KOPT-K1 (cell line): ENCODE results near the gene SELENOW.
"Not testable (repeated sequence)": the region's sequence is repeated elsewhere in the genome, so short reads cannot be mapped to it uniquely, and the experiment has no call there.

ENCODE experiments used
- H3K27ac ChIP-seq: fragments of 200-600 bp; sonication (generic); 2 replicates; pipeline ENCODE4 v1.5.1; 2016; ENCODE audit warnings: antibody characterized with exemption, mild to moderate bottlenecking, low read depth, low read length; ENCODE audit not compliant: poor library complexity, severe bottlenecking
- H3K36me3 ChIP-seq: fragments of 200-600 bp; sonication (generic); 2 replicates; pipeline ENCODE4 v1.5.1; 2017; ENCODE audit warnings: antibody characterized with exemption, mild to moderate bottlenecking, low read length, moderate library complexity; ENCODE audit not compliant: insufficient read depth
- H3K9me3 ChIP-seq: fragments of 200-600 bp; sonication (generic); 2 replicates; pipeline ENCODE4 v1.5.1; 2017; ENCODE audit warnings: antibody characterized with exemption, low read length, mild to moderate bottlenecking; ENCODE audit not compliant: insufficient read depth, poor library complexity, severe bottlenecking

SELENOW gene

GRCh38 chr19:47778049-47778953 lies at the start of gene SELENOW:
Gene SELENOW (plus strand): TSS chr19:47778703. CDS start chr19:47778786, 83 bp downstream.
- Histone ChIP-seq H3K36me3 (peaks cover 32% of the 10 kb centered on the region), H3K27ac (peak within 1 kb of the TSS; percentile 91), H3K9me3 (no peaks in the 10 kb centered on the region)

DNA sequence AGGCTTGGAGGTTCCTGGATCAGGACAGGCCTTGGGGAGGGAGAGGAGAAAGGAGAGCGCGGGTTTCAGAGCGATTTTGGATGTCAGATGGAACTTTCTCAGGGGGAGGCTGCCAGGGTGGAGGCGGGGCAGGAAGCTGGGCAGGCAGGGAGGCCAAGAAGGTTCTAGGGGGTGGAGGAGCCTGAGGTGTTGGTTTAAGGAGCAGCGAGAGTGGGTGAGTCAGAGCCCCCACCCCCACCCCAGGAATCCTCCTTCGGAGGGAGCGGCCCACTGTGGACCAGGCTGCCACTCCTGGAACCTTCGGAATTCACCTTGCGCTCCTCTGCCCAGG lies 49.1 kb upstream of the SELENOW start:
- Histone ChIP-seq H3K9me3 (no peaks in the 10 kb centered on the region), H3K27ac (peak overlapping the region; percentile 79), H3K36me3 (no peaks in the 10 kb centered on the region)

DNA sequence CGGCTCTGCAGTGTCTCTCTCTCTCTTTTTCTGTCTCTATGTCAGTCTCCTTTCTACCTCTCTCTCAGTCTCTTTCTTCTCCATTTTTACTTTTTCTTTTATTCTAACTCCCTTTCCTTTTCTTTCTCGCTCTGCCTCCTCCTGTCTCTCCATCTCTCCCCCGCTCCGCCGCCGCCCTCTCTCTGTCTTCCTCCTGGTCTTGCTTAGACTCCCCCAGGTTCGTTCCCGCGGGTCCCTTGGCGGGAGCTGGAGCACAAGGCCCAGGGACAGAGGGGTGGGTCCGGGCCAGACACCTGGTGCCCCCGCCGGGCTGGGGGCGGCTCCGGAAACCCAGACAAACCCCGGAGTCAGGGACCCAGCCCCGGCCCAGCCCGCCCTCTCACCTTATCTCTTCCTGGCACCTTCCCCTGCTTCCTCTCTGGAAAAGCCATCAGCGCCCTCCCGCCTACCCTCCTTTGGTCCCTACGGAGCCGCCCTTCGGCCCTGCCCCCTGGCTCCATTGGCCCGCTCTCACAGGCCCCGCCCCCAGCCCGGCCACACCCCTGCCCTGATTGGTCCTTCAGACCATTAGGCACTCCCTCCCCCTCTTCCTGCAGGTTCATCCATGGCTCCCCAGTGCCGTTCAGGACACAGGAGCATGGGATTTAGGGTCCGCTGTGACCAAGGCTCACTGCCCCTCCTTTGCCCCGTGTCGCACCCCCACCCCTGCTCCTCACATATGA lies 48.5 kb upstream of the SELENOW start:
- no peaks in the 10 kb centered on the region for H3K36me3 ChIP-seq
- no peaks in the 10 kb centered on the region for H3K9me3 ChIP-seq
- H3K27ac ChIP-seq: peak overlapping the region; percentile 79

DNA sequence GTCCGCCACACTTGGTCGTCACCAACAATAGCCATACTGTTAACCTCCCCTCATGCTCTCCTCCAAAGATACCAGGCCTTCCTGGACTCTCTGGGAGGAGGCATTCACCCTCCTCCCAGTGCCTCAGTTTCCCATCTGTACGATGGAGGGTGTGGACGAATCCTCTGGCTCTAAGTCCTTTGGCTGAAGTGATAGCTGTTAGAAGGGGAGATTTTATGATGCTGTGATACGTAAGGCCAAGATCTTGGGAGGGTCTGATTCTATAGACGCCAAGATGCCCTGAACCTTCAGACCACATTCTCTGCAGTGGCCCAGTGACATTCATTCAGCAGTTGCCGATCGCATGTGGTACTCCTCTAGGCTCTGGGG lies 48.0 kb upstream of the SELENOW start:
- Histone ChIP-seq H3K9me3 (no peaks in the 10 kb centered on the region), H3K36me3 (no peaks in the 10 kb centered on the region), H3K27ac (peak overlapping the region; percentile 79)

DNA sequence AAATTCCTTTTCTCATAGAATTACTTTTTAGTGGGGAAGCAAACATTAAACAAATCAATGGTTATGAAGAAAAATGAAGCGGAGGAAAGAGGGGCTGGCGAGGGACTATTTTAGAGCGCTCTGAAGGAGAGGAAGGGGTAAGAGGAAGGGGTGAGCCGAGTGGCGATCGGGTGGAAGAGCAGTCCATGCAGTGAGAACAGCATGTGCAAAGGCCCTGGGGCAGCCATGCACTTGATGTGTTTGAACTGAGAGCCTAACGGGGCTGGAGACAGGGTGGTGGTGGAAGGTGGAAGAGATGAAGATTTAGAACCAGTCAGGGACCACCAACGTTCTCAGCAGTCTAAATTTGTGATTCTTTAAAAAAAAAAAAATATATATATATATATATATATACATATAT lies 47.6 kb upstream of the SELENOW start:
- Histone ChIP-seq H3K27ac (peak overlapping the region; percentile 79), H3K9me3 (no peaks in the 10 kb centered on the region), H3K36me3 (no peaks in the 10 kb centered on the region)

DNA sequence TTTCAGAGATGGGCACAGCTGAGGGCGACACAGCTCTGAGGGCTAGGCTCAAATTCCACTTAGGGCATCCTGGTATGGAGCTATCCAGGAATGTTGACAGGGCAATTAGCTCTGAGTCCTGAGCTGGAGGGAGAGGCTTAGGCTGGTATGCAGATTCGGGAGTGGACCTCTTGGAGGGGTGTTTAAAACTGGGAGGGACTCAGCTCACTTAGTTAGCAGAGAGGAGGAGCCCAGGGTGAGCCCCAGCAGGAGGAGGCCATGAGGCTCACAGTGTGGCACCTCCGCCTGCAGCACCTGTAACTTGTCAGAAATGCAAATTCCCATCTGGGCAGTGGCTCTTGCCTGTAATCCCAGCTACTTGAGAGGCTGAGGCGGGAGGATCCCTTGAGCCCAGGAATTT lies 43.4 kb upstream of the SELENOW start:
- no peak overlapping the region for H3K27ac ChIP-seq
- no peaks in the 10 kb centered on the region for H3K36me3 ChIP-seq
- H3K9me3 ChIP-seq: no peaks in the 10 kb centered on the region

- Histone ChIP-seq H3K9me3 (no peaks in the 10 kb centered on the region), H3K36me3 (no peaks in the 10 kb centered on the region), H3K27ac (no peak overlapping the region)
Measured at GRCh38 chr19:47740866-47741519, 37.5 kb upstream of the SELENOW start.

- Histone ChIP-seq H3K36me3 (peaks cover 2% of the 10 kb centered on the region), H3K9me3 (no peaks in the 10 kb centered on the region), H3K27ac (no peak overlapping the region)
Measured at GRCh38 chr19:47741544-47742140, 36.9 kb upstream of the SELENOW start.

DNA sequence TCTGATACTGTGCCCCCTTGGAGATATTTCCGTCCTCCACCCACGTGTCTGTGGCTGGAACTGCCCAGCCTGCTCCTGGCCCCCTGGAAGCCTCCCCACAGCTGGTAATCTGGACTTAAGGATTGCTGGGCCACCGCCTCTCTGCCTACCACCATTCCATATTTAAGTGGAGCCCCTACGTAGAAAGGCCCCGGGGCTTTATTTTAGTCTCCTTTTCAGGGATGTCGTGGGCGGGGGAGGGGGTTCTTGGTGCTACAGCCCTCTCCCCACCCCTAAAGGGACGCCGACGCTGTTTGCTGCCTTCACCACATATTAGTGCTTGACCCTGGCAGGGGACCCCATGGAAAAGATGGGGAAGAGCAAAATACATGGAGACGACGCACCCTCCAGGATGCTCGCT lies 35.9 kb upstream of the SELENOW start:
- H3K9me3 ChIP-seq: no peaks in the 10 kb centered on the region
- H3K36me3 ChIP-seq: peaks cover 12% of the 10 kb centered on the region
- H3K27ac ChIP-seq: no peak overlapping the region

DNA sequence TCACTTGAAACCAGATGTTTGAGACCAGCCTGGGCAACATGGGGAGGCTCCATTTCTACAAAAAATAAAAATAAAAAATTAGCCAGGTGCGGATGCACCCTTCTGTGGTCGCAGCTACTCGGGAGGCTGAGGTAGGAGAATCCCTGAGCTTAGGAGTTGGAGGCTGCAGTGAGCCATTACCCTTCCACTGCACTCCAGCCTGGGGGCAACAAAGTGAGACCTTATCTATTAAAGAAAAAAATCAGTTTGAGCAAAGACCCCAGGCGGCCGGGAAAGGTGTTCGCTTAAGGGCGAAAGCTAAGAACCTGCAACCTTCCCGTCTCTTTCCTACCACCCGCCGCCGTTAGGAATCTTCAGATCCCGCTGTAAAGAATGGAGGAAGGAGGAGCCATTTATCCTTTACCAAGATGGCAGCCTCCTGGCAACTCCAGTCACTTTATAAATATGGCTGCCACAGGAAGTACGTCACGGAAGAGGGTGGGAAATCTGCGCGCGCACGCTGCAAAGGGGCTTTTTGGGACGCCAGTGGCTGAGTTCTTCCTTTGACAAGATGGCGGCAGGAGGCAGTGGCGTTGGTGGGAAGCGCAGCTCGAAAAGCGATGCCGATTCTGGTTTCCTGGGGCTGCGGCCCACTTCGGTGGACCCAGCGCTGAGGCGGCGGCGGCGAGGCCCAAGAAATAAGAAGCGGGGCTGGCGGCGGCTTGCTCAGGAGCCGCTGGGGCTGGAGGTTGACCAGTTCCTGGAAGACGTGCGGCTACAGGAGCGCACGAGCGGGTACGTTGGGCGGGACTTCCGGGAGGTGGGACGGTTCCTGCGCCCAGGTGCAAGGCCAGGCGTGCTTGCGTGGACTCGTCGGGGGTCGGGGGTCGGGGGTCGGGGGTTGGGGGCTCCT lies 33.2 kb upstream of the SELENOW start, which contains the start of gene NOP53:
TSS of gene NOP53 (plus strand) at position 537 of the 892 bp plus-strand sequence. CDS start at position 551, 14 bp downstream.
- no peaks in the 10 kb centered on the region for H3K9me3 ChIP-seq
- H3K27ac ChIP-seq: peak within 1 kb of the TSS; percentile 93
- peaks cover 36% of the 10 kb centered on the region for H3K36me3 ChIP-seq

DNA sequence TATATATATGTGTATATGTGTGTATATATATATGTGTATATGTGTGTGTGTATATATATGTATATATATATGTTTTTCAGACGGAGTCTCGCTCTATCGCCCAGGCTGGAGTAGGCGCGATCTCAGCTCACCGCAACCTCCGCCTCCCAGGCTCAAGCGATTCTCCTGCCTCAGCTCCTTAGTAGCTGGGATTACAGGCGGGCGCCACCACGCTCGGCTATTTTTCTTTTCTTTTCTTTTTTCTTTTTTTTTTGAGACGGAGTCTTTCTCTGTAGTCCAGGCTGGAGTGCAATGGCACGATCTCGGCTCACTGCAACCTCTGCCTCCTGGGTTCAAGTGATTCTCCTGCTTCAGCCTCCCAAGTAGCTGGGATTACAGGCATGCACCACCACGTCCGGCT lies 32.4 kb upstream of the SELENOW start:
- peaks cover 45% of the 10 kb centered on the region for H3K36me3 ChIP-seq
- not testable (repeated sequence) for H3K9me3 ChIP-seq
- H3K27ac ChIP-seq: peak overlapping the region; percentile 93

GRCh38 chr19:47749326-47749725 lies 29.2 kb upstream of the SELENOW start:
- no peaks in the 10 kb centered on the region for H3K9me3 ChIP-seq
- peaks cover 75% of the 10 kb centered on the region for H3K36me3 ChIP-seq
- H3K27ac ChIP-seq: peak overlapping the region; percentile 98

DNA sequence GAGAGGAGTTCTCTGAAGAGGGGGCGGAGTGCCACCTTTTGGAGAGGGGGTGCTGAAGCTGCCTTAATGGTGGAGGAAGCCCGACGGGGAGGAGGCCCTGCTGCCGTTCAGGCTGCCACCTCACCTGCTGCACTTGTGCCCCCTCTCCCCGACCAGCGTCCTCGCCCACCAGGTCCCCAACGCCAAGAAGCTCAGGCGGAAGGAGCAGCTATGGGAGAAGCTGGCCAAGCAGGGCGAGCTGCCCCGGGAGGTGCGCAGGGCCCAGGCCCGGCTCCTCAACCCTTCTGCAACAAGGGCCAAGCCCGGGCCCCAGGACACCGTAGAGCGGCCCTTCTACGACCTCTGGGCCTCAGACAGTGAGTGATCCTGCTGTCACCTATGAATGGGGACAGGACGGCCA lies 27.8 kb upstream of the SELENOW start:
- H3K36me3 ChIP-seq: peaks cover 89% of the 10 kb centered on the region
- peak overlapping the region; percentile 98 for H3K27ac ChIP-seq

More for the DNA sequence above, 27.8 kb upstream of the SELENOW start:
- H3K9me3 ChIP-seq: no peaks in the 10 kb centered on the region
